Prostate gland (tissue), 2 donors: ENCODE results near the gene CIDEB.

Source experiments
- CTCF ChIP-seq, 4 experiments: fragments of 200-600 bp in 2 of 4; fragments of 450-650 bp in 2 of 4; sonication (generic) in 2 of 4; IDR thresholded peaks; 1 replicate in 3 of 4; 2 replicates in 1 of 4; pipeline ENCODE4 v1.5.1; 2016 to 2019; ENCODE audit warnings: antibody characterized with exemption in 4 of 4, mild to moderate bottlenecking in 2 of 4, moderate library complexity in 2 of 4
- POLR2AphosphoS5 ChIP-seq: sonication (generic); formaldehyde crosslinking; IDR thresholded peaks from one replicate; pipeline ENCODE4 v1.6.1; 2017; ENCODE audit warnings: antibody characterized with exemption

GRCh38 chr14:24299255-24300191 is 8.3 kb downstream of the CIDEB start, which contains the start of the genes DHRS1 and NOP9:
- TF ChIP-seq POLR2AphosphoS5 (peak; percentile 96), CTCF (IDR thresholded peaks at IDR 0.05) (peak in 1 of 4 experiments; percentile 30)
